ENCODE data around the gene TEN1.

DNA sequence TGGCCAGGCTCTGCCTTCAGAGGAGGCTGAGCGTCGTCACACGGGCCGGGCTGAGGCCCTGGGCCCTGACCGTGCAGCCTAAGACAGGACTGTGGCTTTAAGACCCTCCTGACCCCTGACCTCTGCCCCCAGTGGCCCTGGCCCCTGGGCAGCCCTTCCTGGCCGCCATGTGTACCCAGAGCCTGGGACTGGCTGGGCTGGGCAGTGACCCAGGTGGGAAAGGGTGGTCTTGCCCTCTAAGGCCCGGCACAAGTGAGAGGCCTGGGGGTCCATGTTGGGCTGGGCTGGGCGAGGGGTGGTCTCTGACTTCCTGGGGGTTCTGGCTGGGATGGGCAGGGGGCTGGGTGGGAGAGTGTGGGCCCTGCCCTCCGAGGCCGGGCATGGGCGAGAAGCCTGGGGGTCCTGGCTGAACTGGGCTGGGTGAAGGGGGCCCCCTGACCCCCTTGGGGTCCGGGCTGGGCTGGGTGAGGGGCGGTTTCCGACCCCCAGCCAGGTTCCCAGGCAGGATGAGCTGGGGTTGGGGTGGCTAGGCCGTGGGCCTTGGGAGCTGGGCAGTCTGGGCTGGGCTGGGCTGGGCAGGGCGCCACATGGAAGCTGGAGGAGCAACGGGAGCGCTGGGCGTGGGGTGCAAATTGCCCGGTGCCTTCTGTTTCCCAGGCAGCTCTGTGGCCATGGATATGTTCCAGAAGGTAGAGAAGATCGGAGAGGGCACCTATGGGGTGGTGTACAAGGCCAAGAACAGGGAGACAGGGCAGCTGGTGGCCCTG is 21.9 kb downstream of the TEN1 start, which contains the start of gene CDK3:
- TF ChIP-seq, protein P1, sequence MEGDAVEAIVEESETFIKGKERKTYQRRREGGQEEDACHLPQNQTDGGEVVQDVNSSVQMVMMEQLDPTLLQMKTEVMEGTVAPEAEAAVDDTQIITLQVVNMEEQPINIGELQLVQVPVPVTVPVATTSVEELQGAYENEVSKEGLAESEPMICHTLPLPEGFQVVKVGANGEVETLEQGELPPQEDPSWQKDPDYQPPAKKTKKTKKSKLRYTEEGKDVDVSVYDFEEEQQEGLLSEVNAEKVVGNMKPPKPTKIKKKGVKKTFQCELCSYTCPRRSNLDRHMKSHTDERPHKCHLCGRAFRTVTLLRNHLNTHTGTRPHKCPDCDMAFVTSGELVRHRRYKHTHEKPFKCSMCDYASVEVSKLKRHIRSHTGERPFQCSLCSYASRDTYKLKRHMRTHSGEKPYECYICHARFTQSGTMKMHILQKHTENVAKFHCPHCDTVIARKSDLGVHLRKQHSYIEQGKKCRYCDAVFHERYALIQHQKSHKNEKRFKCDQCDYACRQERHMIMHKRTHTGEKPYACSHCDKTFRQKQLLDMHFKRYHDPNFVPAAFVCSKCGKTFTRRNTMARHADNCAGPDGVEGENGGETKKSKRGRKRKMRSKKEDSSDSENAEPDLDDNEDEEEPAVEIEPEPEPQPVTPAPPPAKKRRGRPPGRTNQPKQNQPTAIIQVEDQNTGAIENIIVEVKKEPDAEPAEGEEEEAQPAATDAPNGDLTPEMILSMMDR (IDR thresholded peaks at IDR 0.05), result no peak
- no peak for TF ChIP-seq POLR2A (IDR thresholded peaks at IDR 0.05)

Data from vagina (tissue), 2 donors.